Measurements from ENCODE around the gene HYAL3.

The HYAL3 gene

GRCh38 chr3:50296721-50297383 is 2.4 kb downstream of the HYAL3 start:
- Histone ChIP-seq H3K4me3 (ENCODE audit: low read length in 2 of 2) (no peak overlapping the region), H3K27me3 (ENCODE audit: control insufficient read depth in 1 of 2, insufficient read depth in 2 of 2, low read length in 2 of 2) (no peaks in the 10 kb centered on the region), H3K36me3 (ENCODE audit: control insufficient read depth in 2 of 2, insufficient read depth in 2 of 2, low read length in 2 of 2) (no peaks in the 10 kb centered on the region), H3K9me3 (ENCODE audit: control insufficient read depth in 2 of 2, low read length in 2 of 2) (no peaks in the 10 kb centered on the region), H3K9ac (ENCODE audit: low read length in 2 of 2) (no peak overlapping the region), H3K4me1 (ENCODE audit: control insufficient read depth, insufficient read depth, low read length) (peaks cover 33% of the 10 kb centered on the region), H3K27ac (ENCODE audit: low read length) (no peak overlapping the region)

GRCh38 chr3:50295553-50296431 is 3.4 kb downstream of the HYAL3 start:
- no peak overlapping the region for H3K9ac ChIP-seq (ENCODE audit: low read length in 2 of 2)
- H3K27ac ChIP-seq (ENCODE audit: low read length), result no peak overlapping the region
- H3K36me3 ChIP-seq (ENCODE audit: control insufficient read depth in 2 of 2, insufficient read depth in 2 of 2, low read length in 2 of 2), result no peaks in the 10 kb centered on the region
- H3K9me3 ChIP-seq (ENCODE audit: control insufficient read depth in 2 of 2, low read length in 2 of 2), result no peaks in the 10 kb centered on the region
- peaks cover 42% of the 10 kb centered on the region for H3K4me1 ChIP-seq (ENCODE audit: control insufficient read depth, insufficient read depth, low read length)
- no peaks in the 10 kb centered on the region for H3K27me3 ChIP-seq (ENCODE audit: control insufficient read depth in 1 of 2, insufficient read depth in 2 of 2, low read length in 2 of 2)
- no peak overlapping the region for H3K4me3 ChIP-seq (ENCODE audit: low read length in 2 of 2)

GRCh38 chr3:50294492-50295403 is 4.5 kb downstream of the HYAL3 start:
- peaks cover 38% of the 10 kb centered on the region for H3K4me1 ChIP-seq (ENCODE audit: control insufficient read depth, insufficient read depth, low read length)
- H3K9ac ChIP-seq (ENCODE audit: low read length in 2 of 2), result no peak overlapping the region
- no peaks in the 10 kb centered on the region for H3K9me3 ChIP-seq (ENCODE audit: control insufficient read depth in 2 of 2, low read length in 2 of 2)
- H3K36me3 ChIP-seq (ENCODE audit: control insufficient read depth in 2 of 2, insufficient read depth in 2 of 2, low read length in 2 of 2), result peaks cover 5 to 7% of the 10 kb centered on the region in 2 donors
- H3K27me3 ChIP-seq (ENCODE audit: control insufficient read depth in 1 of 2, insufficient read depth in 2 of 2, low read length in 2 of 2), result no peaks in the 10 kb centered on the region
- no peak overlapping the region for H3K4me3 ChIP-seq (ENCODE audit: low read length in 2 of 2)
- H3K27ac ChIP-seq (ENCODE audit: low read length), result no peak overlapping the region

- H3K27ac ChIP-seq (ENCODE audit: low read length), result no peak overlapping the region
- no peaks in the 10 kb centered on the region for H3K27me3 ChIP-seq (ENCODE audit: control insufficient read depth in 1 of 2, insufficient read depth in 2 of 2, low read length in 2 of 2)
- H3K36me3 ChIP-seq (ENCODE audit: control insufficient read depth in 2 of 2, insufficient read depth in 2 of 2, low read length in 2 of 2), result peaks cover 11 to 13% of the 10 kb centered on the region in 2 donors
- no peak overlapping the region for H3K4me3 ChIP-seq (ENCODE audit: low read length in 2 of 2)
- no peak overlapping the region for H3K9ac ChIP-seq (ENCODE audit: low read length in 2 of 2)
- H3K9me3 ChIP-seq (ENCODE audit: control insufficient read depth in 2 of 2, low read length in 2 of 2), result no peaks in the 10 kb centered on the region
- H3K4me1 ChIP-seq (ENCODE audit: control insufficient read depth, insufficient read depth, low read length), result peaks cover 34% of the 10 kb centered on the region
Measured at GRCh38 chr3:50294089-50294488, 5.1 kb downstream of the HYAL3 start.

GRCh38 chr3:50293079-50293801 is 6.0 kb downstream of the HYAL3 start:
- no peaks in the 10 kb centered on the region for H3K27me3 ChIP-seq (ENCODE audit: control insufficient read depth in 1 of 2, insufficient read depth in 2 of 2, low read length in 2 of 2)
- H3K4me1 ChIP-seq (ENCODE audit: control insufficient read depth, insufficient read depth, low read length), result peaks cover 26% of the 10 kb centered on the region
- peaks cover 20 to 22% of the 10 kb centered on the region in 2 donors for H3K36me3 ChIP-seq (ENCODE audit: control insufficient read depth in 2 of 2, insufficient read depth in 2 of 2, low read length in 2 of 2)
- no peaks in the 10 kb centered on the region for H3K9me3 ChIP-seq (ENCODE audit: control insufficient read depth in 2 of 2, low read length in 2 of 2)
- peak overlapping the region; percentile 77 to 92 for H3K9ac ChIP-seq (ENCODE audit: low read length in 2 of 2)
- peak overlapping the region; percentile 50 to 92 for H3K4me3 ChIP-seq (ENCODE audit: low read length in 2 of 2)
- peak overlapping the region; percentile 90 for H3K27ac ChIP-seq (ENCODE audit: low read length)

GRCh38 chr3:50292159-50293078 is 6.8 kb downstream of the HYAL3 start, which contains the start of gene IFRD2:
Gene IFRD2 (minus strand): TSS chr3:50292429. CDS start chr3:50292274, 155 bp downstream.
- H3K27me3 ChIP-seq (ENCODE audit: control insufficient read depth in 1 of 2, insufficient read depth in 2 of 2, low read length in 2 of 2), result no peaks in the 10 kb centered on the region
- peak within 1 kb of the TSS; percentile 90 for H3K27ac ChIP-seq (ENCODE audit: low read length)
- H3K9ac ChIP-seq (ENCODE audit: low read length in 2 of 2), result peak within 1 kb of the TSS; percentile 86 to 92
- peak within 1 kb of the TSS; percentile 92 to 98 for H3K4me3 ChIP-seq (ENCODE audit: low read length in 2 of 2)
- peaks cover 26 to 28% of the 10 kb centered on the region in 2 donors for H3K36me3 ChIP-seq (ENCODE audit: control insufficient read depth in 2 of 2, insufficient read depth in 2 of 2, low read length in 2 of 2)
- H3K4me1 ChIP-seq (ENCODE audit: control insufficient read depth, insufficient read depth, low read length), result peaks cover 23% of the 10 kb centered on the region
- H3K9me3 ChIP-seq (ENCODE audit: control insufficient read depth in 2 of 2, low read length in 2 of 2), result no peaks in the 10 kb centered on the region

- peaks cover 28 to 30% of the 10 kb centered on the region in 2 donors for H3K36me3 ChIP-seq (ENCODE audit: control insufficient read depth in 2 of 2, insufficient read depth in 2 of 2, low read length in 2 of 2)
- H3K4me1 ChIP-seq (ENCODE audit: control insufficient read depth, insufficient read depth, low read length), result peaks cover 23% of the 10 kb centered on the region
- H3K4me3 ChIP-seq (ENCODE audit: low read length in 2 of 2), result no peak overlapping the region
- no peak overlapping the region for H3K27ac ChIP-seq (ENCODE audit: low read length)
- no peak overlapping the region for H3K9ac ChIP-seq (ENCODE audit: low read length in 2 of 2)
- H3K27me3 ChIP-seq (ENCODE audit: control insufficient read depth in 1 of 2, insufficient read depth in 2 of 2, low read length in 2 of 2), result no peaks in the 10 kb centered on the region
- H3K9me3 ChIP-seq (ENCODE audit: control insufficient read depth in 2 of 2, low read length in 2 of 2), result no peaks in the 10 kb centered on the region
Measured at GRCh38 chr3:50290161-50290641, 9.0 kb downstream of the HYAL3 start.

GRCh38 chr3:50289130-50289529 is 10.1 kb downstream of the HYAL3 start:
- peaks cover 23% of the 10 kb centered on the region for H3K4me1 ChIP-seq (ENCODE audit: control insufficient read depth, insufficient read depth, low read length)
- H3K27ac ChIP-seq (ENCODE audit: low read length), result no peak overlapping the region
- H3K27me3 ChIP-seq (ENCODE audit: control insufficient read depth in 1 of 2, insufficient read depth in 2 of 2, low read length in 2 of 2), result no peaks in the 10 kb centered on the region
- no peak overlapping the region for H3K9ac ChIP-seq (ENCODE audit: low read length in 2 of 2)
- H3K4me3 ChIP-seq (ENCODE audit: low read length in 2 of 2), result no peak overlapping the region
- peaks cover 28 to 30% of the 10 kb centered on the region in 2 donors for H3K36me3 ChIP-seq (ENCODE audit: control insufficient read depth in 2 of 2, insufficient read depth in 2 of 2, low read length in 2 of 2)
- no peaks in the 10 kb centered on the region for H3K9me3 ChIP-seq (ENCODE audit: control insufficient read depth in 2 of 2, low read length in 2 of 2)

GRCh38 chr3:50288387-50289007 is 10.7 kb downstream of the HYAL3 start:
- Histone ChIP-seq H3K9ac (ENCODE audit: low read length in 2 of 2) (no peak overlapping the region), H3K4me1 (ENCODE audit: control insufficient read depth, insufficient read depth, low read length) (peaks cover 23% of the 10 kb centered on the region), H3K9me3 (ENCODE audit: control insufficient read depth in 2 of 2, low read length in 2 of 2) (no peaks in the 10 kb centered on the region), H3K27ac (ENCODE audit: low read length) (no peak overlapping the region), H3K27me3 (ENCODE audit: control insufficient read depth in 1 of 2, insufficient read depth in 2 of 2, low read length in 2 of 2) (no peaks in the 10 kb centered on the region), H3K36me3 (ENCODE audit: control insufficient read depth in 2 of 2, insufficient read depth in 2 of 2, low read length in 2 of 2) (peaks cover 28 to 30% of the 10 kb centered on the region in 2 donors), H3K4me3 (ENCODE audit: low read length in 2 of 2) (no peak overlapping the region)
